Testis (tissue), 2 donors: ENCODE data around the gene AMOTL1.

Experiments
- POLR2A ChIP-seq: fragments of 450-650 bp; IDR thresholded peaks from one replicate; pipeline ENCODE4 v1.6.1; 2017; ENCODE audit warnings: antibody characterized with exemption, mild to moderate bottlenecking, moderate library complexity
- TF ChIP-seq, protein P1 (sequence below), 3 experiments: fragments of 450-650 bp in 2 of 3; fragments of 200-600 bp in 1 of 3; sonication (generic) in 1 of 3; IDR thresholded peaks; one replicate each; pipeline ENCODE4 v1.5.1; 2016 to 2019; ENCODE audit warnings: antibody characterized with exemption in 3 of 3, mild to moderate bottlenecking in 2 of 3, moderate library complexity in 1 of 3

DNA sequence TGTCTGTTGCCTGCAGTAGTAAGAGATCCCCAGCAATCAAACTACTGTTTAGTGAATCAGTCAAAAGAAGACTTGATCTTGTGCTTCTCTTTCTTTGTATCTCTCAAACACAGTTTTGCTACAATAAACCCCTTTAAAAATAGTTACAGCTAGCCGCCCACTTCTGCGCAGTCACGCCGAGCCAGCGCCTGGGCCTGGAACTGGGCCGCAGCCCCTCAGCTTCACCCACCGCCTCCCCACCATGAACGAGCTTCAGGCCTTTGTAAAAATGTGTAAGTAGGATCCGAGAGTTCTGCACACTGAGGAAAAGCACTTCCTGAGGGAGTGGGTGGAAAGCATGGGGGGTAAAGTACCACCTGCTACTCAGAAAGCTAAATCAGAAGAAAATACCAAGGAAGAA lies 144.7 kb downstream of the AMOTL1 start:
- TF ChIP-seq, protein P1, sequence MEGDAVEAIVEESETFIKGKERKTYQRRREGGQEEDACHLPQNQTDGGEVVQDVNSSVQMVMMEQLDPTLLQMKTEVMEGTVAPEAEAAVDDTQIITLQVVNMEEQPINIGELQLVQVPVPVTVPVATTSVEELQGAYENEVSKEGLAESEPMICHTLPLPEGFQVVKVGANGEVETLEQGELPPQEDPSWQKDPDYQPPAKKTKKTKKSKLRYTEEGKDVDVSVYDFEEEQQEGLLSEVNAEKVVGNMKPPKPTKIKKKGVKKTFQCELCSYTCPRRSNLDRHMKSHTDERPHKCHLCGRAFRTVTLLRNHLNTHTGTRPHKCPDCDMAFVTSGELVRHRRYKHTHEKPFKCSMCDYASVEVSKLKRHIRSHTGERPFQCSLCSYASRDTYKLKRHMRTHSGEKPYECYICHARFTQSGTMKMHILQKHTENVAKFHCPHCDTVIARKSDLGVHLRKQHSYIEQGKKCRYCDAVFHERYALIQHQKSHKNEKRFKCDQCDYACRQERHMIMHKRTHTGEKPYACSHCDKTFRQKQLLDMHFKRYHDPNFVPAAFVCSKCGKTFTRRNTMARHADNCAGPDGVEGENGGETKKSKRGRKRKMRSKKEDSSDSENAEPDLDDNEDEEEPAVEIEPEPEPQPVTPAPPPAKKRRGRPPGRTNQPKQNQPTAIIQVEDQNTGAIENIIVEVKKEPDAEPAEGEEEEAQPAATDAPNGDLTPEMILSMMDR (IDR thresholded peaks at IDR 0.05): no peak
- no peak for TF ChIP-seq POLR2A
